ENCODE measurements around the gene RNF145.
"Not testable (repeated sequence)": the region's sequence is repeated elsewhere in the genome, so short reads cannot be mapped to it uniquely, and the experiment has no call there.

The RNF145 gene

GRCh38 chr5:159155960-159156359 lies 53.4 kb downstream of the RNF145 start:
- DNase-seq = no peak

- no peak for DNase-seq
Measured at GRCh38 chr5:159152876-159153275, 56.5 kb downstream of the RNF145 start.

- no peak for DNase-seq
Measured at GRCh38 chr5:159149085-159149484, 60.3 kb downstream of the RNF145 start.

GRCh38 chr5:159147976-159148375 lies 61.4 kb downstream of the RNF145 start:
- no peak for DNase-seq

- DNase-seq = no peak
Measured at GRCh38 chr5:159146839-159147238, 62.5 kb downstream of the RNF145 start.

GRCh38 chr5:159145160-159145559 lies 64.2 kb downstream of the RNF145 start:
- DNase-seq = not testable (repeated sequence)

GRCh38 chr5:159139802-159140201 lies 69.6 kb downstream of the RNF145 start:
- no peak for DNase-seq

- DNase-seq = no peak
Measured at GRCh38 chr5:159135896-159136531, 73.3 kb downstream of the RNF145 start.

- peak; percentile 29 to 65 for DNase-seq
Measured at GRCh38 chr5:159133041-159133741, 76.2 kb downstream of the RNF145 start.

- no peak for DNase-seq
Measured at GRCh38 chr5:159132429-159133040, 76.8 kb downstream of the RNF145 start.

- DNase-seq = no peak
Measured at GRCh38 chr5:159131951-159132350, 77.4 kb downstream of the RNF145 start.

- no peak for DNase-seq
Measured at GRCh38 chr5:159130871-159131270, 78.5 kb downstream of the RNF145 start.

GRCh38 chr5:159128070-159128541 lies 81.2 kb downstream of the RNF145 start:
- DNase-seq = no peak

- DNase-seq = no peak
Measured at GRCh38 chr5:159123700-159124099, 85.7 kb downstream of the RNF145 start.

- no peak for DNase-seq
Measured at GRCh38 chr5:159123189-159123588, 86.2 kb downstream of the RNF145 start.

- no peak for DNase-seq
Measured at GRCh38 chr5:159121061-159121460, 88.3 kb downstream of the RNF145 start.

- DNase-seq = no peak
Measured at GRCh38 chr5:159120446-159120845, 88.9 kb downstream of the RNF145 start.

- DNase-seq = not testable (repeated sequence)
Measured at GRCh38 chr5:159119842-159120241, 89.5 kb downstream of the RNF145 start.

- not testable (repeated sequence) for DNase-seq
Measured at GRCh38 chr5:159118958-159119659, 90.2 kb downstream of the RNF145 start.

GRCh38 chr5:159113405-159113804 lies 95.9 kb downstream of the RNF145 start:
- no peak for DNase-seq

- DNase-seq = no peak
Measured at GRCh38 chr5:159112436-159112835, 96.9 kb downstream of the RNF145 start.
